Measurements from ENCODE around the gene TSSC4.

DNA sequence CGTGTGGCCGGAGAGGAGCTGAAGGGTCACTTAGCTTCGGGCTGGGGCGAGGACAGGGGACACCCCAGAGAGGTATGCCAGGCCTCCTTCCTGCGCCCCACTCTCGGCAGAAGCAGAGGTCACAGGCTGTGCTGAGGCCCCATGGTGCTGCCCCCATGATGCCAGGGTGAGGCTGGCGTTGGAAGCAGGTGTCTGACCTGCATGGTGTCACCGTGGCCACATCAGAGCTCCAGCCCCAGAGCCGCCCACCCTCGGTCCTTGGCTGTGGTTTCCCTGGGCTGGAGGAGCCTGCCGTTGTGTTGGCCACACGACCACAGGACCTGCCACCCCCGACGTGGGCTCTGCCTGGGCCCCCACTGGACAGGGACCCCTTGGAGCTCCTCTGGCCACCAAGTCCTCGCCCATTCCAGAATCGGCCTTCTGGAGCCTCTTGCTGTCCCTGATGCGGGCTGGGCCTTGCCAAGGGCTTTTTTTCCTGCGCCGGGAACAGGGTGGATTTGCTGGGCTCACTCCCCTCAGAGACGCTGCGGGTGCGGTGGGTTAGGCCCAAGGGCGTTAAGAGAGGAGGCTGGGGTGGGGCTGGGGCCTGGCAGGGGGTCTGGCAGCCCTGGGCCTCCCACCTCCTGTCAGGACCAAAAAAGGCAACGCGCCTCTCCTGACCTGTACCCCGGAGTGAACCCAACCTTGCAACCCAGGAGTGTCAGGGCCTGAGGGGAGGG lies 8.2 kb upstream of the TSSC4 start:
- TF ChIP-seq POLR2A (IDR thresholded peaks at IDR 0.05; ENCODE audit: low read length) (no peak), GATA1 (IDR thresholded peaks at IDR 0.05; ENCODE audit: low read depth, low read length) (no peak)
